ENCODE results near the gene ABCA10.

The ABCA10 gene

GRCh38 chr17:69222707-69223258 lies 5.8 kb downstream of the ABCA10 start:
- peaks cover 16% of the 10 kb centered on the region for H3K4me1 Mint-ChIP-seq
- no peak for TF ChIP-seq CTCF (IDR thresholded peaks at IDR 0.05)
- H3K36me3 Mint-ChIP-seq (ENCODE audit: low read depth): no peaks in the 10 kb centered on the region
- peaks cover 2% of the 10 kb centered on the region for H3K27me3 Mint-ChIP-seq (ENCODE audit: low read depth, poor library complexity)
- no peaks in the 10 kb centered on the region for H3K9me3 Mint-ChIP-seq
- DNase-seq: no peak
- H3K4me3 Mint-ChIP-seq: no peak overlapping the region
- no peak overlapping the region for H3K27ac Mint-ChIP-seq

GRCh38 chr17:69220098-69220497 lies 8.5 kb downstream of the ABCA10 start:
- DNase-seq: no peak
- H3K4me1 Mint-ChIP-seq: peaks cover 16% of the 10 kb centered on the region

GRCh38 chr17:69218986-69219385 lies 9.6 kb downstream of the ABCA10 start:
- Mint-ChIP-seq H3K27me3 (ENCODE audit: low read depth, poor library complexity) (no peaks in the 10 kb centered on the region), H3K9me3 (peaks cover under 1% of the 10 kb centered on the region), H3K36me3 (ENCODE audit: low read depth) (no peaks in the 10 kb centered on the region), H3K27ac (no peak overlapping the region), H3K4me1 (peaks cover 13% of the 10 kb centered on the region), H3K4me3 (no peak overlapping the region)
- no peak for TF ChIP-seq CTCF (IDR thresholded peaks at IDR 0.05)
- no peak for DNase-seq

More at GRCh38 chr17:69220098-69220497, 8.5 kb downstream of the ABCA10 start:
- no peaks in the 10 kb centered on the region for H3K36me3 Mint-ChIP-seq (ENCODE audit: low read depth)
- no peak overlapping the region for H3K4me3 Mint-ChIP-seq
- H3K27me3 Mint-ChIP-seq (ENCODE audit: low read depth, poor library complexity): no peaks in the 10 kb centered on the region
- no peak for TF ChIP-seq CTCF (IDR thresholded peaks at IDR 0.05)
- H3K27ac Mint-ChIP-seq: no peak overlapping the region
- no peaks in the 10 kb centered on the region for H3K9me3 Mint-ChIP-seq

- H3K9me3 Mint-ChIP-seq: peaks cover 16% of the 10 kb centered on the region
- H3K4me1 Mint-ChIP-seq: no peaks in the 10 kb centered on the region
- DNase-seq: no peak
- H3K36me3 Mint-ChIP-seq (ENCODE audit: low read depth): no peaks in the 10 kb centered on the region
- H3K27me3 Mint-ChIP-seq (ENCODE audit: low read depth, poor library complexity): peaks cover 3% of the 10 kb centered on the region
- no peak overlapping the region for H3K27ac Mint-ChIP-seq
- no peak overlapping the region for H3K4me3 Mint-ChIP-seq
- TF ChIP-seq CTCF (IDR thresholded peaks at IDR 0.05): no peak
Observed at GRCh38 chr17:69213059-69213813, 15.4 kb downstream of the ABCA10 start.

GRCh38 chr17:69208640-69209039 lies 20.0 kb downstream of the ABCA10 start:
- H3K9me3 Mint-ChIP-seq: peaks cover 12% of the 10 kb centered on the region
- H3K27ac Mint-ChIP-seq: no peak overlapping the region
- no peaks in the 10 kb centered on the region for H3K36me3 Mint-ChIP-seq (ENCODE audit: low read depth)
- H3K27me3 Mint-ChIP-seq (ENCODE audit: low read depth, poor library complexity): peaks cover 12% of the 10 kb centered on the region
- no peaks in the 10 kb centered on the region for H3K4me1 Mint-ChIP-seq
- DNase-seq: no peak
- no peak for TF ChIP-seq CTCF (IDR thresholded peaks at IDR 0.05)
- H3K4me3 Mint-ChIP-seq: no peak overlapping the region

- Mint-ChIP-seq H3K27ac (no peak overlapping the region), H3K9me3 (peaks cover 4% of the 10 kb centered on the region), H3K4me3 (no peak overlapping the region), H3K36me3 (ENCODE audit: low read depth) (no peaks in the 10 kb centered on the region), H3K4me1 (no peaks in the 10 kb centered on the region), H3K27me3 (ENCODE audit: low read depth, poor library complexity) (peaks cover 9% of the 10 kb centered on the region)
- DNase-seq: no peak
- no peak for TF ChIP-seq CTCF (IDR thresholded peaks at IDR 0.05)
Observed at GRCh38 chr17:69207151-69207550, 21.5 kb downstream of the ABCA10 start.
